Osteocyte (in vitro differentiated cells): ENCODE results near the gene EMSY. TPM values are rescaled to one million over a fixed set of nuclear protein-coding genes. Genes with fewer than 3 reads are reported as not detected.
"Not testable (repeated sequence)": the region's sequence is repeated elsewhere in the genome, so short reads cannot be mapped to it uniquely, and the experiment has no call there.

ENCODE experiments used
- DNase-seq: peaks from one replicate; pipeline ENCODE4 v3.0.0; 2021; ENCODE audit warnings: mixed read lengths; ENCODE audit not compliant: unreplicated experiment; ENCODE audit errors: extremely low spot score
- H3K27ac Mint-ChIP-seq: one replicate; pipeline ENCODE4 v1.8.0; 2021; ENCODE audit warnings: mild to moderate bottlenecking, mixed read lengths; ENCODE audit not compliant: unreplicated experiment
- H3K27me3 Mint-ChIP-seq: one replicate; pipeline ENCODE4 v1.8.0; 2021; ENCODE audit warnings: mixed read lengths; ENCODE audit not compliant: unreplicated experiment
- H3K36me3 Mint-ChIP-seq: one replicate; pipeline ENCODE4 v1.8.0; 2021; ENCODE audit warnings: mixed read lengths; ENCODE audit not compliant: unreplicated experiment
- H3K4me1 Mint-ChIP-seq: one replicate; pipeline ENCODE4 v1.8.0; 2021; ENCODE audit warnings: mixed read lengths; ENCODE audit not compliant: unreplicated experiment
- H3K4me3 Mint-ChIP-seq: one replicate; pipeline ENCODE4 v1.8.0; 2021; ENCODE audit warnings: mild to moderate bottlenecking, moderate library complexity, mixed read lengths; ENCODE audit not compliant: unreplicated experiment
- H3K9me3 Mint-ChIP-seq: one replicate; pipeline ENCODE4 v1.8.0; 2021; ENCODE audit warnings: mixed read lengths; ENCODE audit not compliant: unreplicated experiment
- long read RNA-seq: library from polyadenylated mRNA; unstranded; transcript quantifications from one replicate; pipeline ENCODE4 v2.0.0, GENCODE V29; 2021
- total RNA-seq: library from RNA; stranded (reverse); gene quantifications from 2 replicates; pipeline ENCODE4 v1.2.1, GENCODE V29; 2021
- TF ChIP-seq, protein P1 (sequence below): fragments of 200-600 bp; sonication (generic); IDR thresholded peaks from 2 replicates; pipeline ENCODE4 v1.5.0; 2021; ENCODE audit warnings: antibody characterized with exemption, mild to moderate bottlenecking, moderate library complexity

EMSY gene, protein sequence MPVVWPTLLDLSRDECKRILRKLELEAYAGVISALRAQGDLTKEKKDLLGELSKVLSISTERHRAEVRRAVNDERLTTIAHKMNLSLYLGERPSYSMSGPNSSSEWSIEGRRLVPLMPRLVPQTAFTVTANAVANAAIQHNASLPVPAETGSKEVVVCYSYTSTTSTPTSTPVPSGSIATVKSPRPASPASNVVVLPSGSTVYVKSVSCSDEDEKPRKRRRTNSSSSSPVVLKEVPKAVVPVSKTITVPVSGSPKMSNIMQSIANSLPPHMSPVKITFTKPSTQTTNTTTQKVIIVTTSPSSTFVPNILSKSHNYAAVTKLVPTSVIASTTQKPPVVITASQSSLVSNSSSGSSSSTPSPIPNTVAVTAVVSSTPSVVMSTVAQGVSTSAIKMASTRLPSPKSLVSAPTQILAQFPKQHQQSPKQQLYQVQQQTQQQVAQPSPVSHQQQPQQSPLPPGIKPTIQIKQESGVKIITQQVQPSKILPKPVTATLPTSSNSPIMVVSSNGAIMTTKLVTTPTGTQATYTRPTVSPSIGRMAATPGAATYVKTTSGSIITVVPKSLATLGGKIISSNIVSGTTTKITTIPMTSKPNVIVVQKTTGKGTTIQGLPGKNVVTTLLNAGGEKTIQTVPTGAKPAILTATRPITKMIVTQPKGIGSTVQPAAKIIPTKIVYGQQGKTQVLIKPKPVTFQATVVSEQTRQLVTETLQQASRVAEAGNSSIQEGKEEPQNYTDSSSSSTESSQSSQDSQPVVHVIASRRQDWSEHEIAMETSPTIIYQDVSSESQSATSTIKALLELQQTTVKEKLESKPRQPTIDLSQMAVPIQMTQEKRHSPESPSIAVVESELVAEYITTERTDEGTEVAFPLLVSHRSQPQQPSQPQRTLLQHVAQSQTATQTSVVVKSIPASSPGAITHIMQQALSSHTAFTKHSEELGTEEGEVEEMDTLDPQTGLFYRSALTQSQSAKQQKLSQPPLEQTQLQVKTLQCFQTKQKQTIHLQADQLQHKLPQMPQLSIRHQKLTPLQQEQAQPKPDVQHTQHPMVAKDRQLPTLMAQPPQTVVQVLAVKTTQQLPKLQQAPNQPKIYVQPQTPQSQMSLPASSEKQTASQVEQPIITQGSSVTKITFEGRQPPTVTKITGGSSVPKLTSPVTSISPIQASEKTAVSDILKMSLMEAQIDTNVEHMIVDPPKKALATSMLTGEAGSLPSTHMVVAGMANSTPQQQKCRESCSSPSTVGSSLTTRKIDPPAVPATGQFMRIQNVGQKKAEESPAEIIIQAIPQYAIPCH (N-terminal part only)
- total RNA-seq = 23.8 and 24.1 TPM in 2 replicates
- long read RNA-seq, partial matches to known transcripts = 5 of 9 reads
- long read RNA-seq, other reads (novel, unspliced or antisense) = 4 of 9 reads

DNA sequence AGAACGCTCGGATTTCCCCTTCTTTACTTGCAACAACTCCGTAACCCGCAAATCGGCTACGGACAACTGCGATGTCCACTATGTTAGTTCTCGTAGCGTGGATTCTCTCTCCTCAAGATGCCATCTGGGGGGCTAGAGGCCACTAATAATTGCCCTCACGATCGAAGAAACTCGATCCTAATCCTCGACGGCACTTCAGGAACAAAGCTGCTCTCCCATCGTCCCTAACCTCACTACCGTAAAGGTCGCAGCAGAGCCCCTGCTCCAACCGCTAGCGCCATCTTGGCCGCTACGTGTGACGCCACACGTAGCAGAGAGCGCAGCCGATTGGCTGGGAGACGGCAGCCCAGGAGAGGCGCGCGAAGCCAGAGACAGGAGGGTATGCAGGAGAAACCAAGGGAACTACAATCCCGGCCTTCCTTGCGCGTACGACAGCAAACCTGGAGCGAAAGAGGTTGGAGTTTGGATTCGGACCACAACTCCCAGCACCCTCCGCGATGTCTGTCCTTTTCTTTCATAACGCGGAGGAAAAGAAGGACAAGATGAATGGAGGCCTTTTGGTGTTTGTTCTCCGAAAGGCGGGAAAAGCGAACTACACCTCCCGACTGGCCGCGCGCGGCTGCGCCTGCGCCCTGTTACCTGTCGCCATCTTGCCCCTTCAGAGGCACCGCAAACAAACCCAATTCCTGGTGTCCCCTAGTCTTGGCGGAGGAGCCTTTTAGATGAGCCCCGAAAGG is at the start of gene EMSY:
TSS of gene EMSY (plus strand) at position 635 of the 737 bp plus-strand sequence. CDS start 1,921 bp downstream, outside the sequence.
- Mint-ChIP-seq H3K9me3 (no peaks in the 10 kb centered on the region), H3K4me1 (peaks cover 28% of the 10 kb centered on the region), H3K27me3 (no peaks in the 10 kb centered on the region), H3K4me3 (peak within 1 kb of the TSS; percentile 92), H3K27ac (peak within 1 kb of the TSS; percentile 98), H3K36me3 (peaks cover 11% of the 10 kb centered on the region)
- DNase-seq = peak; percentile 98
- TF ChIP-seq, protein P1, sequence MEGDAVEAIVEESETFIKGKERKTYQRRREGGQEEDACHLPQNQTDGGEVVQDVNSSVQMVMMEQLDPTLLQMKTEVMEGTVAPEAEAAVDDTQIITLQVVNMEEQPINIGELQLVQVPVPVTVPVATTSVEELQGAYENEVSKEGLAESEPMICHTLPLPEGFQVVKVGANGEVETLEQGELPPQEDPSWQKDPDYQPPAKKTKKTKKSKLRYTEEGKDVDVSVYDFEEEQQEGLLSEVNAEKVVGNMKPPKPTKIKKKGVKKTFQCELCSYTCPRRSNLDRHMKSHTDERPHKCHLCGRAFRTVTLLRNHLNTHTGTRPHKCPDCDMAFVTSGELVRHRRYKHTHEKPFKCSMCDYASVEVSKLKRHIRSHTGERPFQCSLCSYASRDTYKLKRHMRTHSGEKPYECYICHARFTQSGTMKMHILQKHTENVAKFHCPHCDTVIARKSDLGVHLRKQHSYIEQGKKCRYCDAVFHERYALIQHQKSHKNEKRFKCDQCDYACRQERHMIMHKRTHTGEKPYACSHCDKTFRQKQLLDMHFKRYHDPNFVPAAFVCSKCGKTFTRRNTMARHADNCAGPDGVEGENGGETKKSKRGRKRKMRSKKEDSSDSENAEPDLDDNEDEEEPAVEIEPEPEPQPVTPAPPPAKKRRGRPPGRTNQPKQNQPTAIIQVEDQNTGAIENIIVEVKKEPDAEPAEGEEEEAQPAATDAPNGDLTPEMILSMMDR = no peak

GRCh38 chr11:76395296-76395695 is 49.5 kb upstream of the EMSY start:
- Mint-ChIP-seq H3K27me3 (no peaks in the 10 kb centered on the region), H3K4me3 (no peak overlapping the region), H3K9me3 (no peaks in the 10 kb centered on the region), H3K36me3 (no peaks in the 10 kb centered on the region), H3K27ac (no peak overlapping the region), H3K4me1 (no peaks in the 10 kb centered on the region)
- no peak for DNase-seq
- TF ChIP-seq, protein P1 = no peak

DNA sequence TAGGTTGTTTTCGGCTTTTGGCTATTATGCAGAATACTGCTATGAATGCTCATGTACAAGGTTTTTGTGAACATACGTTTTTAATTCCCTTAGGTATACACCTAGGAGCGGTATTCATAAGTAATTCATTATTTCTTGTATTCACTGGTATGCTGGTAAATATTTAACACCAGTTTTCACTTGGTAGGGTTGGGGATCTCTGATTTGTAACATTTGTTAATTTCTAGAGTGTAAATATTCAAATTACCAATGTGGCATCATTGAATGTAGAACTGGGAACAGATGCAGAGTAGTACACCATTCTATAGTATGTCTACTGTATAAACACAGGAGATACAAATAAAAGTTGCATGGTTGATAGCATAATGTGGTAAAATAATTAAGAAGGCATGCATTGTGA is 47.4 kb upstream of the EMSY start:
- Mint-ChIP-seq H3K36me3 (peaks cover 2% of the 10 kb centered on the region), H3K27me3 (no peaks in the 10 kb centered on the region), H3K27ac (no peak overlapping the region), H3K4me1 (no peaks in the 10 kb centered on the region), H3K9me3 (no peaks in the 10 kb centered on the region), H3K4me3 (no peak overlapping the region)
- DNase-seq = no peak
- TF ChIP-seq, protein P1 = no peak

DNA sequence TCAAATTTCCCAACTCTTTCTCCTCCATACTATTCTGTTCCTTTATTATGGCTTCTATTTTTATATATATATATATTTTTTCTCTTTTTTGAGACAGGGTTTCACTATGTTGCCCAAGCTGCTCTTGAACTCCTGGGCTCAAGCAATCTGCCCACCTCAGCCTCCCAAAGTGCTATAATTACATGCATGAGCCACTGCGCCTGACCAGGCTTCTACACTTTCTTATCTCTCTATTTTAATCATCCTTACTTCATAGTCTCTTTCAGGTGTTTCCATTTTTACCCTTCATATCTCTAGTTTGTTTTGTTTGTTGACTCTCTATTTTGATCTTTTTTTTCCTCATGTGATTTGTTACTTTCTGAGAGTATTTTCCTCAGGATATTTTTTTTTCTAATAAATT is 43.9 kb upstream of the EMSY start:
- no peaks in the 10 kb centered on the region for H3K27me3 Mint-ChIP-seq
- H3K4me3 Mint-ChIP-seq = no peak overlapping the region
- H3K4me1 Mint-ChIP-seq = no peaks in the 10 kb centered on the region
- H3K36me3 Mint-ChIP-seq = peaks cover 2% of the 10 kb centered on the region
- DNase-seq = no peak
- no peak overlapping the region for H3K27ac Mint-ChIP-seq
- H3K9me3 Mint-ChIP-seq = no peaks in the 10 kb centered on the region
- TF ChIP-seq, protein P1 = no peak

- H3K4me1 Mint-ChIP-seq, H3K27ac Mint-ChIP-seq, H3K4me3 Mint-ChIP-seq, H3K9me3 Mint-ChIP-seq, H3K36me3 Mint-ChIP-seq, DNase-seq, H3K27me3 Mint-ChIP-seq: not testable (repeated sequence)
These were observed 43.3 kb upstream of the EMSY start for GRCh38 chr11:76401484-76401883.
